Neural crest cell (in vitro differentiated cells): ENCODE data around the gene NDUFA8. TPM values are rescaled to one million over a fixed set of nuclear protein-coding genes. Genes with fewer than 3 reads are reported as not detected.

ENCODE experiments used
- DNase-seq: peaks from one replicate; pipeline ENCODE4 v3.0.0; 2021; ENCODE audit warnings: low read depth, mixed read lengths, low spot score
- H3K27ac Mint-ChIP-seq: one replicate; pipeline ENCODE4 v1.8.0; 2021; ENCODE audit warnings: mild to moderate bottlenecking, mixed read lengths; ENCODE audit not compliant: unreplicated experiment
- H3K27me3 Mint-ChIP-seq: 2 replicates; pipeline ENCODE4 v1.8.0; 2021; ENCODE audit warnings: low read depth, mild to moderate bottlenecking, mixed read lengths
- H3K36me3 Mint-ChIP-seq: 2 replicates; pipeline ENCODE4 v1.8.0; 2021; ENCODE audit warnings: low read depth, mild to moderate bottlenecking, mixed read lengths
- H3K4me1 Mint-ChIP-seq: 2 replicates; pipeline ENCODE4 v1.8.0; 2021; ENCODE audit warnings: mixed read lengths
- H3K4me3 Mint-ChIP-seq: one replicate; pipeline ENCODE4 v1.8.0; 2021; ENCODE audit warnings: mild to moderate bottlenecking, mixed read lengths
- H3K9me3 Mint-ChIP-seq: 2 replicates; pipeline ENCODE4 v1.8.0; 2021; ENCODE audit warnings: mixed read lengths
- CTCF ChIP-seq: fragments of 200-600 bp; sonication (generic); conservative IDR thresholded peaks from 2 replicates; pipeline ENCODE4 v1.5.0; 2021; ENCODE audit warnings: antibody characterized with exemption, mild to moderate bottlenecking
- total RNA-seq: library from RNA; stranded (reverse); gene quantifications from 2 replicates; pipeline ENCODE4 v1.2.1, GENCODE V29; 2021

NDUFA8 gene
- total RNA-seq, 1 donor from 2014 or later = 51.4 TPM

- no peaks in the 10 kb centered on the region for H3K9me3 Mint-ChIP-seq
- peaks cover 28% of the 10 kb centered on the region for H3K27me3 Mint-ChIP-seq
- H3K4me1 Mint-ChIP-seq = peaks cover 13% of the 10 kb centered on the region
- no peak for DNase-seq
- H3K4me3 Mint-ChIP-seq = no peak overlapping the region
- no peaks in the 10 kb centered on the region for H3K36me3 Mint-ChIP-seq
- peak overlapping the region; percentile 58 for H3K27ac Mint-ChIP-seq
- no peak for TF ChIP-seq CTCF
These were observed 20.9 kb downstream of the NDUFA8 start for GRCh38 chr9:122138560-122139268.

GRCh38 chr9:122135529-122135859, 24.1 kb downstream of the NDUFA8 start:
- Mint-ChIP-seq H3K27me3 (peaks cover 59% of the 10 kb centered on the region), H3K4me1 (peaks cover 26% of the 10 kb centered on the region), H3K4me3 (no peak overlapping the region), H3K9me3 (no peaks in the 10 kb centered on the region), H3K36me3 (no peaks in the 10 kb centered on the region), H3K27ac (no peak overlapping the region)
- TF ChIP-seq CTCF = no peak
- DNase-seq = no peak

- no peak for TF ChIP-seq CTCF
- Mint-ChIP-seq H3K27me3 (peaks cover 62% of the 10 kb centered on the region), H3K9me3 (no peaks in the 10 kb centered on the region), H3K36me3 (no peaks in the 10 kb centered on the region), H3K4me1 (peaks cover 26% of the 10 kb centered on the region), H3K4me3 (no peak overlapping the region), H3K27ac (no peak overlapping the region)
- DNase-seq = no peak
These were observed 24.6 kb downstream of the NDUFA8 start for GRCh38 chr9:122134822-122135528.

- no peak overlapping the region for H3K4me3 Mint-ChIP-seq
- no peaks in the 10 kb centered on the region for H3K9me3 Mint-ChIP-seq
- no peaks in the 10 kb centered on the region for H3K36me3 Mint-ChIP-seq
- TF ChIP-seq CTCF = no peak
- DNase-seq = no peak
- H3K27ac Mint-ChIP-seq = no peak overlapping the region
- H3K27me3 Mint-ChIP-seq = peaks cover 67% of the 10 kb centered on the region
- H3K4me1 Mint-ChIP-seq = peaks cover 26% of the 10 kb centered on the region
These were observed 25.5 kb downstream of the NDUFA8 start for GRCh38 chr9:122133984-122134535.

- TF ChIP-seq CTCF = no peak
- Mint-ChIP-seq H3K27ac (no peak overlapping the region), H3K27me3 (peaks cover 72% of the 10 kb centered on the region), H3K36me3 (no peaks in the 10 kb centered on the region), H3K9me3 (no peaks in the 10 kb centered on the region), H3K4me1 (peaks cover 26% of the 10 kb centered on the region), H3K4me3 (no peak overlapping the region)
- DNase-seq = no peak
These were observed 26.2 kb downstream of the NDUFA8 start for GRCh38 chr9:122133263-122133983.
